HCT116 (cell line): ENCODE data around the gene MYEOV. TPM values are rescaled to one million over a fixed set of nuclear protein-coding genes. Genes with fewer than 3 reads are reported as not detected.

ENCODE experiments used
- ATAC-seq: fragments of 200-7000 bp; cut with Tn5 transposase; 2 replicates; pipeline ENCODE4 v1.9.1; 2020; ENCODE audit warnings: mild to moderate bottlenecking, moderate library complexity
- BruUV-seq: library from RNA; stranded (reverse); fragments of 400-500 nt; replicated peaks from 2 replicates; lab custom pipeline; 2021; lab: Mats Ljungman, UMichigan
- CTCF ChIA-PET: fragments of 300-600 bp; sonication (Branson Sonifier 250); formaldehyde crosslinking; loops from one replicate; lab custom pipeline; 2021; ENCODE audit warnings: antibody characterized with exemption; lab: Charles Lee
- POLR2A ChIA-PET: fragments of 300-600, 350-600 bp; sonication (Branson Sonifier 250); formaldehyde crosslinking; loops from one replicate; lab custom pipeline; 2021; ENCODE audit warnings: antibody characterized with exemption; lab: Charles Lee
- RAD21 ChIA-PET, 2 experiments: fragments of 300-600 bp; sonication (Branson Sonifier 250); formaldehyde crosslinking; loops; one replicate each; lab custom pipeline; 2023; ENCODE audit warnings: low total read pairs in 2 of 2; ENCODE audit not compliant: uncharacterized antibody in 2 of 2, unreplicated experiment in 2 of 2, low non-redundant PET in 1 of 2; lab: Charles Lee
- DNase-seq: peaks from one replicate; pipeline ENCODE4 v3.0.0-alpha.2; 2010; ENCODE audit warnings: low read depth, low spot score
- H2AFZ ChIP-seq: fragments of 200-600 bp; shearing (Covaris generic), sonication (generic); 2 replicates; pipeline ENCODE4 v1.6.1; 2017; ENCODE audit warnings: low read depth, mixed run types, mixed read lengths, antibody characterized with exemption, low read length; ENCODE audit not compliant: poor library complexity, severe bottlenecking
- H3K27ac ChIP-seq: 2 replicates; pipeline ENCODE4 v1.5.1; 2012; ENCODE audit warnings: low read depth, low read length
- H3K27me3 ChIP-seq: fragments of 200-600 bp; sonication (generic); 2 replicates; pipeline ENCODE4 v1.6.1; 2016; ENCODE audit warnings: mixed run types, low read length, mixed read lengths; ENCODE audit not compliant: insufficient read depth
- H3K36me3 ChIP-seq, 2 experiments: fragments of 200-500 bp in 1 of 2; fragments of 200-600 bp in 1 of 2; sonication (Bioruptor generic) in 1 of 2; sonication (generic) in 1 of 2; 2 replicates each; pipeline versions ENCODE4 v1.5.1 to v1.6.1; 2014 to 2016; ENCODE audit warnings: low read length in 2 of 2, inconsistent platforms in 1 of 2, mixed read lengths in 1 of 2, mixed run types in 1 of 2; ENCODE audit not compliant: insufficient read depth in 2 of 2, control insufficient read depth in 1 of 2
- H3K4me1 ChIP-seq, 2 experiments: fragments of 200-600 bp in 1 of 2; sonication (generic) in 1 of 2; 2 replicates each; pipeline versions ENCODE4 v1.5.1 to v1.6.1; 2012 to 2017; ENCODE audit warnings: low read length in 2 of 2, inconsistent platforms in 1 of 2, mild to moderate bottlenecking in 1 of 2, mixed read lengths in 1 of 2, mixed run types in 1 of 2, moderate library complexity in 1 of 2; ENCODE audit not compliant: insufficient read depth in 2 of 2, control insufficient read depth in 1 of 2
- H3K4me2 ChIP-seq: fragments of 200-600 bp; sonication (generic); 2 replicates; pipeline ENCODE4 v1.6.1; 2017; ENCODE audit warnings: mixed run types, low read length, mixed read lengths
- H3K4me3 ChIP-seq, 2 experiments: fragments of 200-600 bp in 1 of 2; sonication (generic) in 1 of 2; replicated peaks in 1 of 2; 2 replicates each; pipeline ENCODE4 v1.5.1; 2011 to 2016; ENCODE audit warnings: low read length in 2 of 2, control low read depth in 1 of 2, low read depth in 1 of 2, mild to moderate bottlenecking in 1 of 2, mixed read lengths in 1 of 2, mixed run types in 1 of 2
- H3K79me2 ChIP-seq: fragments of 200-600 bp; sonication (generic); 2 replicates; pipeline ENCODE4 v1.6.1; 2017; ENCODE audit warnings: mild to moderate bottlenecking, mixed run types, low read length, moderate library complexity, mixed read lengths; ENCODE audit not compliant: insufficient read depth
- H3K9ac ChIP-seq: fragments of 200-600 bp; sonication (generic); 2 replicates; pipeline ENCODE4 v1.6.1; 2016; ENCODE audit warnings: low read length, mixed read lengths
- H3K9me2 ChIP-seq: fragments of 200-600 bp; sonication (generic), shearing (Covaris generic); 2 replicates; pipeline ENCODE4 v1.6.1; 2017; ENCODE audit warnings: mixed run types, mild to moderate bottlenecking, moderate library complexity; ENCODE audit not compliant: insufficient read depth
- H3K9me3 ChIP-seq, 2 experiments: fragments of 200-500 bp in 1 of 2; fragments of 200-600 bp in 1 of 2; sonication (Bioruptor generic) in 1 of 2; sonication (generic) in 1 of 2; 2 replicates each; pipeline ENCODE4 v1.6.1; 2014 to 2017; ENCODE audit warnings: low read length in 2 of 2, mixed read lengths in 2 of 2, inconsistent platforms in 1 of 2, low read depth in 1 of 2, mild to moderate bottlenecking in 1 of 2, mixed run types in 1 of 2, moderate library complexity in 1 of 2; ENCODE audit not compliant: control insufficient read depth in 1 of 2, insufficient read depth in 1 of 2
- H4K20me1 ChIP-seq: fragments of 200-600 bp; sonication (generic), shearing (Covaris generic); 2 replicates; pipeline ENCODE4 v1.6.1; 2017; ENCODE audit warnings: mixed run types, mild to moderate bottlenecking, moderate library complexity; ENCODE audit not compliant: insufficient read depth
- CEBPB ChIP-seq: IDR thresholded peaks from 2 replicates; pipeline ENCODE4 v1.6.1; 2012; ENCODE audit warnings: low read depth
- EGR1 ChIP-seq: IDR thresholded peaks from 2 replicates; pipeline ENCODE4 v1.6.1; 2012; ENCODE audit warnings: low read depth
- ELF1 ChIP-seq: IDR thresholded peaks from 2 replicates; pipeline ENCODE4 v1.6.1; 2012; ENCODE audit warnings: low read depth, borderline replicate concordance
- EZH2phosphoT487 ChIP-seq: fragments of 200-600 bp; IDR thresholded peaks from 2 replicates; pipeline ENCODE4 v1.6.1; 2018; ENCODE audit warnings: antibody characterized with exemption, borderline replicate concordance
- JUND ChIP-seq: IDR thresholded peaks from 2 replicates; pipeline ENCODE4 v1.6.1; 2012
- MAX ChIP-seq: IDR thresholded peaks from 2 replicates; pipeline ENCODE4 v1.6.1; 2012
- POLR2AphosphoS5 ChIP-seq: IDR thresholded peaks from 2 replicates; pipeline ENCODE4 v1.6.1; 2011; ENCODE audit warnings: mild to moderate bottlenecking, low read depth, low read length, moderate library complexity
- REST ChIP-seq: IDR thresholded peaks from 2 replicates; pipeline ENCODE4 v1.6.1; 2012; ENCODE audit warnings: low read depth
- SIN3A ChIP-seq: IDR thresholded peaks from 2 replicates; pipeline ENCODE4 v1.6.1; 2012; ENCODE audit warnings: low read depth
- YY1 ChIP-seq: IDR thresholded peaks from 2 replicates; pipeline ENCODE4 v1.6.1; 2011; ENCODE audit warnings: low read length, low read depth, moderate library complexity, mild to moderate bottlenecking; ENCODE audit not compliant: insufficient replicate concordance; ENCODE audit errors: extremely low read depth
- ZFX ChIP-seq: fragments of 450-650 bp; IDR thresholded peaks from 2 replicates; pipeline ENCODE4 v1.6.1; 2017
- intact Hi-C: fragments of 100-400 bp; cut with micrococcal nuclease; formaldehyde crosslinking; loops from 2 replicates; pipeline ENCODE4 v1.10.0; 2022
- total RNA-seq: library from RNA; stranded (reverse); gene quantifications from one replicate; pipeline ENCODE4 v1.2.1, GENCODE V29; 2021; ENCODE audit not compliant: unreplicated experiment
- TF ChIP-seq, protein P1 (sequence below): IDR thresholded peaks from 2 replicates; pipeline ENCODE4 v1.6.1; 2011; ENCODE audit warnings: mild to moderate bottlenecking, low read length, moderate library complexity; ENCODE audit not compliant: insufficient replicate concordance; ENCODE audit errors: extremely low read depth
- TF ChIP-seq, protein P2 (sequence below): IDR thresholded peaks from 2 replicates; pipeline ENCODE4 v1.6.1; 2012

MYEOV gene
- total RNA-seq, 1 experiment from 2014 or later: 135 TPM

GRCh38 chr11:69339041-69339733 is 45.2 kb downstream of the MYEOV start:
- H2AFZ ChIP-seq: no peak overlapping the region
- H3K4me2 ChIP-seq: no peak overlapping the region
- H3K27me3 ChIP-seq: no peaks in the 10 kb centered on the region
- no peaks in the 10 kb centered on the region for H3K9me2 ChIP-seq
- H4K20me1 ChIP-seq: no peaks in the 10 kb centered on the region
- no peaks in the 10 kb centered on the region; a peak in 1 of 4 replicates for H3K9me3 ChIP-seq
- no peak overlapping the region for H3K27ac ChIP-seq
- H3K36me3 ChIP-seq: peaks cover 0 to 31% of the 10 kb centered on the region in 2 experiments; a peak in 1 of 4 replicates
- no peak for DNase-seq
- ChIA-PET POLR2A (no interaction called here), RAD21 (no interaction called here), CTCF (no interaction called here)
- no peak for ATAC-seq
- intact Hi-C loops: no loop called here
- no TSS peak for BruUV-seq
- H3K79me2 ChIP-seq: peaks cover 64% of the 10 kb centered on the region
- H3K4me1 ChIP-seq: peaks cover 18 to 43% of the 10 kb centered on the region in 2 experiments
- TF ChIP-seq POLR2AphosphoS5 (no peak), JUND (no peak), CEBPB (no peak)
- no peak overlapping the region for H3K9ac ChIP-seq
- no peak overlapping the region for H3K4me3 ChIP-seq

DNA sequence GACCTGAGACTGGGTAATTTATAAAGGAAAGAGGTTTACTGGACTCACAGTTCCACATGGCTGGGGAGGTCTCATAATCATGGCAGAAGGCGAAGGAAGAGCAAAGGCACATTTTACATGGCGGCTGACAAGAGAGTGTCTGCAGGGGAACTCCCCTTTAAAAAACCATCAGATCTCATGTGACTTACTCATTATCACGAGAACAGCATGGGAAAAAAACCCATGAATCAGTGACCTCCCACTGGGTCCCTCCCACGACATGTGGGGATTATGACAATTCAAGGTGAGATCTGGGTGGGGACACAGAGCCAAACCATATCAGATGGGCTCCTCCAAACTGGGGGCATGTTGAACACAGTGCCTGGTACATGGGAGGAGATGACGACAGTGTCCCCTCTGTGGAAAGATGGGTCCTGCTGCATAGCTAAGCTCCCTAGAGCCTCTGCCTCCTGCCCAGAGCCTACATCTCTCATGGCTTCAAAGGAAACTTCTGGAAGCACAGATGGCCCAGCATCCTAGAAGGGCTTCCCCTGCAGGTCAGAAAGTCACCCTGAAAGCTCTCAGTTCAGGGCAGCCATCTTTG is 46.1 kb downstream of the MYEOV start:
- no peak overlapping the region for H2AFZ ChIP-seq
- no TSS peak for BruUV-seq
- H3K27me3 ChIP-seq: no peaks in the 10 kb centered on the region
- H3K27ac ChIP-seq: no peak overlapping the region
- POLR2A ChIA-PET: no interaction called here
- H3K9ac ChIP-seq: no peak overlapping the region
- no peaks in the 10 kb centered on the region for H4K20me1 ChIP-seq
- H3K9me2 ChIP-seq: no peaks in the 10 kb centered on the region
- peaks cover 55% of the 10 kb centered on the region for H3K79me2 ChIP-seq
- no peak for ATAC-seq
- H3K4me3 ChIP-seq: no peak overlapping the region
- H3K4me1 ChIP-seq: peaks cover 14 to 34% of the 10 kb centered on the region in 2 experiments
- H3K36me3 ChIP-seq: peaks cover 0 to 33% of the 10 kb centered on the region in 2 experiments; a peak in 1 of 4 replicates
- no peak overlapping the region for H3K4me2 ChIP-seq
- intact Hi-C loops: no loop called here
- H3K9me3 ChIP-seq: no peaks in the 10 kb centered on the region; a peak in 1 of 4 replicates
- RAD21 ChIA-PET: no interaction called here
- DNase-seq: no peak
- CTCF ChIA-PET: no interaction called here
- TF ChIP-seq, protein P1, sequence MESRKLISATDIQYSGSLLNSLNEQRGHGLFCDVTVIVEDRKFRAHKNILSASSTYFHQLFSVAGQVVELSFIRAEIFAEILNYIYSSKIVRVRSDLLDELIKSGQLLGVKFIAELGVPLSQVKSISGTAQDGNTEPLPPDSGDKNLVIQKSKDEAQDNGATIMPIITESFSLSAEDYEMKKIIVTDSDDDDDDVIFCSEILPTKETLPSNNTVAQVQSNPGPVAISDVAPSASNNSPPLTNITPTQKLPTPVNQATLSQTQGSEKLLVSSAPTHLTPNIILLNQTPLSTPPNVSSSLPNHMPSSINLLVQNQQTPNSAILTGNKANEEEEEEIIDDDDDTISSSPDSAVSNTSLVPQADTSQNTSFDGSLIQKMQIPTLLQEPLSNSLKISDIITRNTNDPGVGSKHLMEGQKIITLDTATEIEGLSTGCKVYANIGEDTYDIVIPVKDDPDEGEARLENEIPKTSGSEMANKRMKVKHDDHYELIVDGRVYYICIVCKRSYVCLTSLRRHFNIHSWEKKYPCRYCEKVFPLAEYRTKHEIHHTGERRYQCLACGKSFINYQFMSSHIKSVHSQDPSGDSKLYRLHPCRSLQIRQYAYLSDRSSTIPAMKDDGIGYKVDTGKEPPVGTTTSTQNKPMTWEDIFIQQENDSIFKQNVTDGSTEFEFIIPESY: no peak
- TF ChIP-seq ELF1 (no peak), YY1 (no peak), EZH2phosphoT487 (no peak), CEBPB (no peak), MAX (no peak), ZFX (no peak), SIN3A (no peak), REST (no peak), JUND (no peak), EGR1 (no peak)
- TF ChIP-seq, protein P2, sequence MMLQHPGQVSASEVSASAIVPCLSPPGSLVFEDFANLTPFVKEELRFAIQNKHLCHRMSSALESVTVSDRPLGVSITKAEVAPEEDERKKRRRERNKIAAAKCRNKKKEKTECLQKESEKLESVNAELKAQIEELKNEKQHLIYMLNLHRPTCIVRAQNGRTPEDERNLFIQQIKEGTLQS: no peak
